Mammary epithelial cell (primary cell): ENCODE measurements around the gene RNF5.

Experiments used
- EZH2 ChIP-seq: IDR thresholded peaks from 2 replicates; pipeline ENCODE4 v1.6.1; 2012; ENCODE audit warnings: low read length, inconsistent platforms, borderline replicate concordance
- TF ChIP-seq, protein P1 (sequence below), 2 donors: IDR thresholded peaks in 1 of 2; conservative IDR thresholded peaks in 1 of 2; 2 replicates each; pipeline ENCODE4 v1.5.1; 2011 to 2012; ENCODE audit warnings: inconsistent platforms in 2 of 2, low read length in 2 of 2, mild to moderate bottlenecking in 2 of 2, control low read depth in 1 of 2, low read depth in 1 of 2; ENCODE audit not compliant: insufficient read depth in 1 of 2; ENCODE audit errors: extremely low read depth in 1 of 2

DNA sequence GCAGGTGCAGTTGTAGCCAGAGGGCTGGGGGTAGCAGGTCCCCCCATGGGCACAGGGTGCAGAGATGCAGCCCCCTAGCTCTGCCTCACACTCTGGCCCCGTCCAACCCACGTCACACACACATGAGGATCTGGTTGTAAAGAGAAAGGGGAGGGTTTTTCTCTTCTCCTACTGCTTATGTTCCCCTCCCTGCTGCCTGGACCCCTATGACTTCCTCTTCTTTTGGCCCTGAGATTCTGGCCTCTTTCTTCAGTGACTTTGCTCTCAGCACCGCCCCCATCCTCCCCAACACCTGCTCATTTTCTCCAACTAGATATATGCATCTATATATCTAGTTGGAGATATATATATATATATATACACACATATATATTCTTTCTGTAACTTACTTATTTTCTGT is 35.9 kb downstream of the RNF5 start:
- TF ChIP-seq, protein P1, sequence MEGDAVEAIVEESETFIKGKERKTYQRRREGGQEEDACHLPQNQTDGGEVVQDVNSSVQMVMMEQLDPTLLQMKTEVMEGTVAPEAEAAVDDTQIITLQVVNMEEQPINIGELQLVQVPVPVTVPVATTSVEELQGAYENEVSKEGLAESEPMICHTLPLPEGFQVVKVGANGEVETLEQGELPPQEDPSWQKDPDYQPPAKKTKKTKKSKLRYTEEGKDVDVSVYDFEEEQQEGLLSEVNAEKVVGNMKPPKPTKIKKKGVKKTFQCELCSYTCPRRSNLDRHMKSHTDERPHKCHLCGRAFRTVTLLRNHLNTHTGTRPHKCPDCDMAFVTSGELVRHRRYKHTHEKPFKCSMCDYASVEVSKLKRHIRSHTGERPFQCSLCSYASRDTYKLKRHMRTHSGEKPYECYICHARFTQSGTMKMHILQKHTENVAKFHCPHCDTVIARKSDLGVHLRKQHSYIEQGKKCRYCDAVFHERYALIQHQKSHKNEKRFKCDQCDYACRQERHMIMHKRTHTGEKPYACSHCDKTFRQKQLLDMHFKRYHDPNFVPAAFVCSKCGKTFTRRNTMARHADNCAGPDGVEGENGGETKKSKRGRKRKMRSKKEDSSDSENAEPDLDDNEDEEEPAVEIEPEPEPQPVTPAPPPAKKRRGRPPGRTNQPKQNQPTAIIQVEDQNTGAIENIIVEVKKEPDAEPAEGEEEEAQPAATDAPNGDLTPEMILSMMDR (conservative IDR thresholded peaks at IDR 0.05 in 1 of 2, IDR thresholded peaks at IDR 0.05 in 1 of 2; ENCODE audit: extremely low read depth in 1 of 2, insufficient read depth in 1 of 2, low read depth in 1 of 2, low read length in 2 of 2): no peak
- TF ChIP-seq EZH2: no peak
